ENCODE measurements around the gene NDUFS7.
"Not testable (repeated sequence)": the region's sequence is repeated elsewhere in the genome, so short reads cannot be mapped to it uniquely, and the experiment has no call there.

NDUFS7 gene

DNA sequence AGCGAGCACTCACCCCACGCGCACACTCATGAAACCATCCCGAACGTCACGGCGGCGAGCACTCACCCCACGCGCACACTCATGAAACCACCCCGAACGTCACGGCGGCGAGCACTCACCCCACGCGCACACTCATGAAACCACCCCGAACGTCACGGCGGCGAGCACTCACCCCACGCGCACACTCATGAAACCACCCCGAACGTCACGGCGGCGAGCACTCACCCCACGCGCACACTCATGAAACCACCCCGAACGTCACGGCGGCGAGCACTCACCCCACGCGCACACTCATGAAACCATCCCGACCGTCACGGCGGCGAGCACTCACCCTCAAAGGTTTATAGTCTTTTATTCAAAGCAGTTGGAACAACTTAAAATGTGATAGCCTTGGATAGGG is 36.4 kb downstream of the NDUFS7 start:
- DNase-seq = not testable (repeated sequence)

DNA sequence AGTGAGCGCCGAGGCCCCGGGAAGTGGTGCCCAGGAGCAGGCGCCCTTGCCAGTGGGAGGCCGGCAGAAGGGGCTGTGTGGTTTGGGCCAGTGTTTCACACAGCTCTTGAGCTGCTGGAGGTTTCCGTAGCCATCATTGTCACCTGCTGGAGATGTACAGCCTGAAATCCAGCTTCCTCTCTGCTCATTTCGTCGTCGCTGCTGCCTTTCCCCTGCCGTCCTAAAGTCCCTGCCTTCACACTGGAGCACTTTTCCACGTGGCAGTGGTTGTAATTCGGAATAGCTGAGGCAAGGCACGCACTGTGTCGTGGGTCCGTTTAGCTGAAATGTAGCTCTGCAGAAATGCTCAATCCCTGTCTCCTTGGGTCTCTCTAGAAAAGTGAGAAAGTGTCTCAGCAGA is 36.9 kb downstream of the NDUFS7 start:
- DNase-seq = no peak

DNA sequence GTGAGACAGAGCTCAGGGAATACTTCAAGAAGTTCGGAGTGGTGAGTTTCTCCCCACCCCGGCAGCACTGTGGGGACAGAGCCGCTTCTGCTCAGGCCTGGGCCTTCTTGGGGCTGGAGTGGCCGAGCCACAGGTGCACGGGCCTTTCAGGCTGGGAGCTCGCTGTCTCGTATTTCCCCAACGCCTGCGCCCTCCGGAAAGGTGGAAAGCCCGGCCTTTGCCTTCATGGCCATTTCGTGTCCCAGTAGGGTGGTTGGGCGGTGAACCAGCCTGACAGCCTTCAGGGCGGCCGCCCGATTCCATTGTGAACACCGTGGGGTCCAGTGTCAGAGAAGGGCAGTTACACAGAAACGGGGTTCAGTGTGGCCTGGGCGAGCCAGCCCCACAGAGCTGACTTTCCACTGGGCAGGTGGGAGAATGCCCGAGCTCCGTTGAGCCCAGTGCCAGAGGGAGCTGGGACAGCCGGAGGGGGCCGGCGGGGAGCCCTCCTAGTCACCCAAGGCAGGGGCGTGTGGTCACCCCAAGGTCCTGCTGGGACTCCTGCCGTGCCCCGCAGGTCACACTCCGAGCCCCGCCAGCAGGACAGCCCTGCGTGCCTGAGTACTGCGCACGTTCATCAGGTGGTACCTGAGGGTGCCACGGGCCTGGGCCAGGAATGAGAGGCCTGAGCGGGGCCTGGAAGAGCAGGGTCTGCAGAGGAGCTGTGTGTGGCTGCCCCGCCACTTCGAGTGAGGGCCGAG is 37.7 kb downstream of the NDUFS7 start:
- no peak for DNase-seq

DNA sequence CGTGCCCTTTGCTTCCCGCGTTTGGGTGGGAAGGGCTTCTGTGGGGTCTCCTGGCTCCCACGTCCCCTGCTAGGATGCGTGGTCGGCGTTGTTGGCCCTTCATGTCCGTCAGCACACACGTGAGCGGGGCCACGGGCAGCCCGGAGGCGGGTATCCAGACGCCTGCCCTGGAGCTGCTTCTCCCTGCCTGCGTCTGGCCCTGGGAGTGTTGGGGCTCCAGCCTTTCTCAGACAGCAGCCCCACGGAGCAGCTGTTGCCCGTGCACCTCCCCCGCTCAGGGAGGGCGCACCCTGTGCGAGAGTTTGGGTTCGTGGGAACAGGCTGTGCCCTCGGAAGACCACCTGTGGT is 38.2 kb downstream of the NDUFS7 start:
- DNase-seq = no peak

DNA sequence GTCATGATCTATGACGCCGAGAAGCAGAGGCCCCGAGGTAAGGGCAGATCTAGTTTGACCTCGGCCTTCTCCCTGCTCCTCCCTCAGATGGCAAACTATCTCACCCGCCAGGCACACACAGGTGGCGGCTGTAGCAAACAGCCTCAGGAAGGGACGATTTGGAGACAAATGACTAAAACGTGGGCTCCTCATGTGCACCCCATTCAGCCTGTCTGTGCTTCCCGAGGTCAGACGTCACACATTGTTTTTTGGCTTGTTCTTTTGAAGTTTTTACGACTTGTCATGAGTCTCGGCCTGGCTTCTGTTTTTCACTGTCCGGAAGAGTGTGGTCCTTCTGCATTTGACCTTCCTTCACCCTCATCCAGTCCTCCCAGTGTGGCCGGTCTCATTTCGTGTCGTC is 38.7 kb downstream of the NDUFS7 start:
- no peak for DNase-seq

DNA sequence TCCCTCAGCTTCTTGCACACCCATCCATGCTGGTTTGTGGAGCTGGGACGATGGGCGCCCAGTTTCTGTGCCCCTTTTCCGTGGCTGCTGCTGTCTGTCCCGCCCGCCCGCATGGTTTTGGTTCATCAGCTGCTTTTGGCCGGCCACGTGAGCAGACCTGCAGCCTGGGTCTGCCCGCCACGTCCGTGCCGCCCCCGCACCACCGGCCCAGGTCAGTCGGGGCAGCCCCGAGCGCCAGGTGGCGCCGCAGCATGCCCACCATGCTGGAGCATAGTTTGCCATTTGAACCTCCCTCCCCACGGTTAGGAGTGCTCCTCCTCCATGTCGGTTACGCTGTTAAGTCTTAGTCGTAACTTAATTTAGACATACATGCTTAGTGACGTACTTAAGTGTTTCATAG is 39.2 kb downstream of the NDUFS7 start:
- no peak for DNase-seq

DNA sequence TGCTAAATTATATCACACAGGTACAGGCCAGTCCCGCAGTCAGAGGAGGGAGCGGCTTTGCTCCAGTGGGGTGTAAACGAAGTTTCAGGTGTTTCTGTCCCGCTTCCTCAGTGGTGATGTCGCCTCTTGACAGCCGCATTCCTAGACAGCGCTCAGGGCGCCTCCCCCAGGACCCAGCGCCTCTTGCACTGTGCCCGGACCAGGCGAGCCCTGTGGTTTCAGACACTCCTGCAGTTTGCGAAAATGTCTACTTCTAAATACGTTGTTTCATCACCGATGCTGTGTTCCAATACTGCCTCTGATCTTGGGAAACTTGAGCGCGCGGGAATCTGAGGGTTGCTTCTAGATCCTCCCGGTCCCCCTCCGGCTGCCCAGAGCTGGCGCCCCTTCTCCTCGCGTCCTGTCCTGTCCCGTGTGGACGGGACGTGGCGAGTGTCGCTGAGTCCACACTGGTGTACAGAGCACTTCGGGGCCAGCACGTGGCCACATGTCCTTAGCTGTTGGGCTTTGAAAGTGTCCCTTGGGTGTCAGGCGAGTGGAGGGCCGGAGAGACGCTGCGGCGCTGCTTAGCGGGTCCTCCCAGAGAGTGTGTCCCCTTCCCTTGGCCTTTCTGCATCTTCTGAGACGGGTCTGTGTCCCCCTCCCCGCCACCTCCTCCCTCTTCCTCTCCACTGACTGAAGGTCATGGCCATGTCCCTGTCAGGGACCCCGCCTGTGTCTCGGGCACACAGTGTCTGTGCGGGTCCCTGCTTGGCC is 39.9 kb downstream of the NDUFS7 start:
- no peak for DNase-seq

DNA sequence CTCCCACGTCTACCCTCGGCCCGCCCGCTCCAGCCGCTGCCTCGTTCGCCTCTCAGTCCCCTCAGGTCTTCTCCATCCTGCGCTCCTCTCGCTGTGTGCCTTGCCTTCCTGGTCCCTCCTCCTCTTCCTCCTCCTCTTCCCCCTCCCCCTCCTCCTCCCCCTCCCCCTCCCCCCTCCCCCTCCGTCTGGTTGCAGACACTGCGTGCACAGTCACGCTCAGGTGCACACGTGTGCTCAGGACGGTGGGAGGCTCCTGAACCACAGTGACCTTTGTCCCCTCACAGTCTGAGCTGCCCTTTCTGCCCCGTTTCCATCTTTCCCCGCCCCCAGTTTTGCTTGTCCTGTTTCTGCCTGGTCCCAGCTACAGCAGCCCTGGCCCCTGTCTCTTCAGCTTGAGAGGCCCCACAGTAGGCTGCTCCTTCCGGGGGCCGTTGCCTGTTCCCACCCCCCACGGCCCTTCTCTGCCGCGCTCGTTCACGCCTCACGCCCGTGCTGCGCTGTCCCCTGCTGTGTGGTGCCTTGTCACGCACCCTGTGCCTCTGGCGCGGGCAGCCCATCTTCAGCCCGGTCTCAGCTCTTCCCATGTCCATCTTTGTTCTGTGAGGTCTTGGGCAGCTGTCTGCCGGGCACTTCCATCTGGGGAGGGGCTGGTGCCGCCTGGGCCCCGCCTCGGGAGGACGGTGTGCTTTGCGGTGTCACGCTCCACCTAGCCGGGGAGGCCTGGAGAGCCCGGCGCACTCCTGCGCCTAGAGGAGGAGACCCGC is 40.7 kb downstream of the NDUFS7 start:
- no peak for DNase-seq

DNA sequence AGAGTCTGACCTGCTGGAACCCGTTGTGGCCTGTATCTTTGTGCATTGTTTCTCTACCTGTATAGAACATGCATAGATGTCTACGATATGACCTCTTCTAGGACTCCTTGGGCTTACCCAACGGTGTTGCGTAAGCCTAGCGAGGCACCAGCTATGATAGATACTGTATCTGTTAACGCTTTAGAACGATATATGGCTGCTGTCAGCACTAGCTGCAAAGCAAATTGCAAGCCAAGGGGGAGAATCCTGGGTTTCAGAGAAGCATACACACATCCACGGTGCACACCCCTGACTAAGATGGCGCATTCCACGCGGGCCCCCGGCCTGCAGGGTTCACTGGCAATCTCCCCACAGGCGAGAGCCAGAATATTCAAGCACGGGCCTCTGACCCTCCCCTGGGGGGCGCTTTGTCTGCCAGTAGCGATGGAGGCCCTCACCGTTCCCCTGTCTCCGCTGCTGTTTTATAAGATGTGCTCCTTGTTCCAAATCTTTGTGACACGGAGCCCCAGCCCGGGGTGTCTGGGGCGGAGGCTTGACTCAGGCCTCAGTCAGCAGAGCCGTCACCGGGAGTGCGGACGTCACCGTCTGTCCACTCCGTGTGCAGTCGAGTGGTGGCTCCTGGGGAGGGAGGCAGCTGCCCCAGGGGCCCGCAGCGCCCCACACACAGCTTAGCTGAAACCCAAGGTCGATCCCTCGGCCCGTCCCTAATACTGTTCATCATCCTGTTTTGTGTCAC is 41.6 kb downstream of the NDUFS7 start:
- no peak for DNase-seq

DNA sequence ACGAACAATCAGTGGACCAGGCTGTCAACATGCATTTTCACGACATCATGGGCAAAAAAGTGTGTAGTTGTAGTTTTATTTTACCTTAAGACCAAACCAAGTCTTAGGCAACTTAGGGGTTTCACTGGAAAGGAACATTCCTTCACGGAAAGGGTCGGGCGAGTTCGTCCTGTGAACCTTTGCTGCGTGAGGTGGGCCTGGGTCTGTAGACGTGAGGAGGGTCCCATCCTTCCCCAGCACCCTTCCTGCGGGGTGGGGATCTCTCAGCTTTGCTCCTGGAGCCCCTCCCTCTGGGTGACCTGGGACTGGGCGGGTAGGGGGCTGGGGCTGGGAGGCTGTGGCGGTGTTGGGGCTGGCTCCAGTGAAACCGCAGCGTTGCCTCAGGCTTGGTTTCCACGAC is 42.2 kb downstream of the NDUFS7 start:
- no peak for DNase-seq

DNA sequence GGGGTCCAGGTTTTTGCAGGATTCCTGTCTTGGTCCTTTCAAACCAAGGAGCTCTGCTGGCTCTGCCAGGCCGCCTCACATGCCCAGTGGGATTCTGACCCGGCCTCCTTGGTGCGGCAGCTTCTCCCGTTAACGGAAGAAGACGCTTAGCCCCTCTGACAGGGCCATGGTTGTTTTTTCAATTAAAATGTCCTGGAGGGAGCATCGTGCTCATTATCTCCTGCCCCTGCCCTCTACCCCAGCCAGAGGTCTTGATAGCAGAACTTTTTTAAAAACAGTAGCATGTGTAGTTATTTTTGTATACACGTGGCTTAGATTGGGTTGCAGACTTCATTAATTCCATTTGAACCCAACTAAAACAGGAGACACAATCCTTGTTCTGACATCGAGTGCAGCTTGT is 43.0 kb downstream of the NDUFS7 start:
- DNase-seq = no peak

DNA sequence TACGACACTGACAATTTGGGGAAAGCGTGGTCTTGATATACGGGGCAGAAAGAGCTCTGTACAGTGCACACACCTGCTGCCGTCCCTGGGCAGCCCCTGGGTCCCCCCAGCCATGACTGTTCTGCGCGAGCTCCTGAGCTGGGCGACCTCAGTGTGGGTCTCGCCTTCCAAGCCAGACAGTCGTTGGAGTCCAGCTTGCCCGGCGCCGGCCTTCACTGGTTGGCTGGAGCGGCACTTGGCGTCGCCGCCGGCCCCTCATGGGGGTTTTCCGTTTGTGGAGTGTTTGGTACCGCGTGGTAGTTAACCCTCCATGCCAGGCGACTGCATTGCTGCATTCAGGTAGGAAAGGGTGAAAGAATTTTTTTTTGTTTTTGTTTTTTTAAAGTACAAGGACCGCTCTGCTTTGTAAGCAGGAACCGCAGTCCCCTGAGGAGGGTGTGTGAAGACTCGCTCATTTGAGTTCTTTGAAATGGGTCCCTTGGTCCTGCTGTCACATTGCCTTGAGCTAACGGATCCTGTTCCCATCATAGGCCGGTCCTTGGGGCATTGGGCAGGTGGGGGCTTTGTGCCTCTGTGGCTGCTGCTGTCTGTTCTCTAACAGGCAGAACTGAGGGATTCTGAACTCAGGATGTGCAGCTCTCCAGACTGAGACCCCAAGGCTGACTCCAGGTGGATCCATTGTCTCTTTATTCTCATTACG is 43.7 kb downstream of the NDUFS7 start:
- DNase-seq = no peak

DNA sequence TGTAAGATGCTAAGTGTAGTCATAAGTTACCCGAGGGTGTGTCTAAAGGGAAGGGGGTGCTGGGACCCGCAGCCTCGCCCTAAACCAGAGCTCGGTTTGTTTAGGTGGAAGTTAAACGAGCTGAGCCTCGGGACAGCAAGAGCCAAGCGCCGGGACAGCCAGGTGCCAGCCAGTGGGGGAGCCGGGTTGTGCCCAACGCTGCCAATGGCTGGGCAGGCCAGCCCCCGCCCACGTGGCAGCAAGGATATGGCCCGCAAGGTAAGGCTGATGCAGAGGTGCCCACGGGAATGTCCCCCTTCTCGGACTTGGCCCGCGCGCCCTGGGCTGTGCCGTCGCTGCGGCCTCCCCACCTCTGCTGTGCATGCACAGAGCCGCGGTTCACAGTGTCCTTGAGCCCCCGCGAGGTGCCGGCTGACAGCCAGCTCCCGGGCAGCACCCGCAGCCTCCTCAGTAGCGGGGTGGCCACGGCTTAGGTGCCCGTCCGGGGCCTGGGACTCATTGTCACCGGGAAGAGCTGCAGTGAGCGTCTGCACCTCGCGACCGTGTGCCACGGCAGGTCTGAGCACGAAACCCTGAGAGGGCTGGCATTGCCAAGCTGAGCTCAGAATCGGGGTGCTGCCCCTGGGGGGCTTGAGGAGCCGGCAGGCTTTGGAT is 45.2 kb downstream of the NDUFS7 start:
- no peak for DNase-seq

DNA sequence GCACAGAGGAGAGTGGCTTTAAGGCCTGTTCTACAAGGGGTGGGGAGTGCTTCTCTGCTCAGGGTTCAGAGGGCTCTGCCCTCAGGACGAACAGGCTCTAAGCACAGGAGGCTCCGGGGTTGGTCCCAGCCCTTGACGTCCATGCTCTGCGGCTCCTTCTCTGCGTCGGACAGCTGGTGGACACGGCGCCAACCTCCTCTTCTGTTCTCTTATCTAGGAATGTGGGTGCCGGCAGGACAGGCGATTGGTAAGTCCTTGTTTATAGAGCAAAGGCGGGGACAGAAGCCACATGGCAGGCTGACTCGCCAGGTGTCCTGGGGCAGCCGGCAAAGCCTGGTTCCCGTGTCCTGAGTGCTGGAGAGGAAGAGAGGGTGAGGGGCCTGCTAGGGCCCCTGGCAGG is 46.0 kb downstream of the NDUFS7 start:
- no peak for DNase-seq

DNA sequence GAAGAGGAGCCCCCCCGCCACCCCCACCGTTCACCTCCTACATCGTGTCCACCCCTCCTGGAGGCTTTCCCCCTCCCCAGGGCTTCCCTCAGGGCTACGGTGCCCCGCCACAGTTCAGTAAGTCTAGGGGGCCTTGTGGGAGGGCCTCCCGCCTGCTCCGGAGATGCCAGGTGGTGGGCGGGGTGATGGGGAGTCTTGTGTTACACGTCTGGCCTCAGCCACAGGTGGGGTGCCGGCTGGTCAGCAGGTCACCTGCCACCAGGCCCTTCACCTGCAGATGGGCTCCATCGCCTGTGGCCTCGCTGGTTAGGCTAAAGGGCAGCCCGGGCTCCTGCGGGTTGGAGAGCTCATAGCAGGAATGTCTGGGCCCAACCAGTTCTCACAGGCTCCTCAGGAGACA is 46.5 kb downstream of the NDUFS7 start:
- DNase-seq = no peak

DNA sequence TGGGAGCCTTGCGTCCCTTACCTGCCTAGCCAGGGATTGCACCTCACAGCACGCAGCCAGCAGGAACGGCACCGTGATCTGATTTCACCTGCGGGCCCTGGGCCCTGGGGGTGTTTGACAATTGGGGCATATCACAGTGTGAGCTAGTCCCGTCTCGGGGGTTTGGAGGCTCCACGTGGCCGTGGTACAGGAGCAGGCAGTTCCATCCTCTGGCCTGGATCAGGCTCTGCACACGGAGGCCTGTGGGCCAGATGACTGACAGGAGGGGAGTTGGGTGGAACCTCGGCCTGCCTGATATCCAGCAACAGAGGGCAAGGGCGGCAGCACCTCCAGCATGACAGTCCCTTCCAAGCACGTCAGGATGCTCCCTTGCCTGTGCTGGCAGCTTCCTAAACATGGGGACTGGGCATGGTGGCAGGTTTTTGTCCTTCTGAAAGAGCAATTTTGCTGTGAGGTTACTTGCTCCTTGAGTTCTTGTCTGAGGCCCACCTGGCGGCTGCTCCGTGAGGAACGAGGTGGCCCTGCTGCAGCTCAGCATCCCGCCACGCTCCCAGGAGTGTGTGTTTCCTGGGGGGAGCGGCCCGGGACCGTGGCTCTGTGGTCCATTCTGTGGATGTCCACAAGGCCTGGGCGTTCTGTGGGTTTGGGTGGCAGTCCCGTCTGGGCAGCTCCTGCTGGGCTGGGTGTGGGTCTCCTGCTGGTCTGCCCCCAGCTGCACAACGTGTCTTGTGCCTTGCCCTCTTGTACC is 48.2 kb downstream of the NDUFS7 start:
- no peak for DNase-seq

DNA sequence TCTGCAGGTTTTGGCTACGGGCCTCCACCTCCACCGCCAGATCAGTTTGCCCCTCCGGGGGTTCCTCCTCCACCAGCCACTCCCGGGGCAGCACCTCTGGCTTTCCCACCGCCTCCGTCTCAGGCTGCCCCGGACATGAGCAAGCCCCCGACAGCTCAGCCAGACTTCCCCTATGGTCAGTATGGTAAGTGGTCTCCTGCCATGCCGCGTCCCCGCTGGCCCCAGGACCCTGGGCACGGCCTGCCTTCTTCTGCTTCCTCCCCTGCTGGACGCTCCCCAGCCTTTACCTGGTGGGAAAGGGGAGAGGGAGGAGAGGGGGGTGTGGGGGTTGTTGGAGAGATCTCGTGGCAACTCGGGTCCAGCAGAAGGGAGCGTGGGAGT is 48.8 kb downstream of the NDUFS7 start:
- DNase-seq = no peak

DNA sequence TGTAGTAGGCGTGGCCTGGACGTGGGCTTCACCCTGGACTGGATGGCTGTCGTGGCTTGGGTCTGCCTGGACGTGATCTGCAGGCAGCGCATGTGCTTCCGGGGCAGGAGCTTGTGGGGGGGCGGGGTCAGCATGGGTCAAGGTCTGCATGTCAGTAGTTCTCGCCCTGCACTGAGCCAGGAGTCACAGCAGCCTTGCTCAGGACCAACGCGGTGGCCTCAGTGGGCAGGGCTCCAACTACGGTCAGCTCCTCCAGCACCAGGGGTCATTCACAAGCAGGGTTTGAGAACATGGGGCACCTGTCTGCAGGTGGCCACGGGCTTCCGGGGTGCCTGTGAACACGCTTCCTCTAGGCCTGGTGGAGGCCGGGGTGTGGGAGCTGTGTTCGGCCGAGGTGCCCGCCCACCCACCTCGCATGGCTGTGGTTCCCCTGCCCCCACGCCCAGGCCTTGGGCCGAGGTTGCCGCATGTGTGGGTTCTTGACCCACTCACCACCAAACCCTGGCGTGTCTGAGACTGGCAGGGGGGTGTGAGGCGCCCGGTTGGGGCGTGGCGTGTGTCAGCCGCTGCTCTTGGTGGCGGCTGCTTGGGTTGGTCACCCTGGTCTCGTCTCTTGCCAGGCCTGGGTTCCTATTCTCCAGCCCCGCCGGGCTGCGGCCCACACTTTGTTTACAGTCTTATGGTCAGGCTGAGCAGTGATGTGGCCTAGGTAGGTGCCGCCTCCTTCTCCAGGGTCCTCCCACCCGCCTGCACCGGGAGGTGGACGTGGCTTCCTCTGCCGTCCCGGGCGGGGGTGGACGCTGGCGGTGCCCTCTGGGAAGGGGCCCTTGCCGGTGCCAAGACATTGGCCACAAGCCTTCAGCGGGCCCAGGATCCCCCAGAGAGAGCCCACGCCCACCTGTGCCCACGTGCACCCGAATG is 49.7 kb downstream of the NDUFS7 start:
- no peak for DNase-seq

DNA sequence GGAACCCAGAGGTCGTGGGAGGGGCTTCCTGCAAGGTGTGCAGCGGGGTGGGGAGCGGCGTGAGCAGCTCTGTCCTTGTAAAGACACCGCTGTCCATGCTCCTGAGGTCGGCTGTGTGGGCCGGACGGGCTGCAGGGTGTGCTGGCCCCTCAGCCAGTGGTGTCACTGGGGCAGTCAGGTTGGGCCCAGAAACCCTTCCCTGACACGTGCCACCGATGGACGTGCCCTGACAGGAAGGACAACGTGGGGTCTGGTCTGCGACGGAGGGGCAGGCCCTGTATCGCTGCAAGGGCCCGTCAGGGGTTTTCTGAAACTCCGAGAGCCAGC is 50.3 kb downstream of the NDUFS7 start:
- DNase-seq = no peak

DNA sequence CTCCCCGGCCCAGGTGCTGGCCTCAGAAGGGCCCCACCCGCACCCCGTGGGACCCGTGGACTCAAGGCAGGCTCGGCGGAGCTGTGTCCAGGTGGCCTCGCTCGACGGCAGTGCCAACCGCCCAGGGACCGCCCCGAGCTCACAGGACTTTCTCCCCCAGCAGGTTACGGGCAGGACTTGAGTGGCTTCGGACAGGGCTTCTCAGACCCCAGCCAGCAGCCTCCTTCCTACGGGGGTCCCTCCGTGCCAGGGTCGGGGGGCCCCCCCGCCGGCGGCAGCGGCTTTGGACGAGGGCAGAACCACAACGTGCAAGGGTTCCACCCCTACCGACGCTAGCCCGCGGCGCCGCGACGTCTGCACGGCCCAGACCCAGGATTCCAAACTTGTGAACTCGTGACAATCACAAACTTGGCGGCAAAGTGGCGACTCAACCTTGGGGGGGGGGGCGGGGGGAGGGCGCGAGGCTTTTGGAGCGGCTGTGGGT is 50.9 kb downstream of the NDUFS7 start:
- no peak for DNase-seq

Measured in stimulated activated CD4-positive, alpha-beta T cell treated with anti-CD3 and anti-CD28 coated beads, Interleukin-4, amount 100 ng/mL, for 1 hour (primary cell).